GM23338 (cell line): ENCODE data around the gene FRMD4A. TPM values are rescaled to one million over a fixed set of nuclear protein-coding genes. Genes with fewer than 3 reads are reported as not detected.

Experiments used
- ATAC-seq: fragments of 200-7000 bp; cut with Tn5 transposase; 3 replicates; pipeline ENCODE4 v1.9.1; 2020
- DNase-seq: peaks from one replicate; pipeline ENCODE4 v3.0.0-alpha.2; 2015; ENCODE audit warnings: low spot score
- H2AFZ ChIP-seq: fragments of 200-600 bp; sonication (generic); 2 replicates; pipeline ENCODE4 v1.8.0; 2016; ENCODE audit warnings: antibody characterized with exemption, mild to moderate bottlenecking, moderate library complexity
- H3F3A ChIP-seq: fragments of 200-600 bp; sonication (generic); replicated peaks from 2 replicates; pipeline ENCODE4 v1.8.0; 2017; ENCODE audit warnings: antibody characterized with exemption, mixed run types, low read depth
- H3K27ac ChIP-seq: fragments of 200-600 bp; sonication (generic); 2 replicates; pipeline ENCODE4 v1.6.1; 2016; ENCODE audit warnings: low read depth
- H3K27me3 ChIP-seq: fragments of 200-600 bp; sonication (generic); 2 replicates; pipeline ENCODE4 v1.8.0; 2016; ENCODE audit warnings: mild to moderate bottlenecking, mixed run types, moderate library complexity; ENCODE audit not compliant: insufficient read depth
- H3K36me3 ChIP-seq: fragments of 200-600 bp; sonication (generic); 2 replicates; pipeline ENCODE4 v1.8.0; 2016; ENCODE audit warnings: mild to moderate bottlenecking; ENCODE audit not compliant: insufficient read depth
- H3K4me1 ChIP-seq: fragments of 200-600 bp; sonication (generic); 2 replicates; pipeline ENCODE4 v1.8.0; 2016; ENCODE audit warnings: mild to moderate bottlenecking, moderate library complexity; ENCODE audit not compliant: insufficient read depth
- H3K4me2 ChIP-seq: fragments of 200-600 bp; sonication (generic); 2 replicates; pipeline ENCODE4 v1.7.1; 2017; ENCODE audit warnings: mixed run types
- H3K4me3 ChIP-seq: fragments of 200-600 bp; sonication (generic); 2 replicates; pipeline ENCODE4 v1.6.1; 2016; ENCODE audit warnings: mixed run types
- H3K79me2 ChIP-seq: fragments of 200-600 bp; sonication (generic); replicated peaks from 2 replicates; pipeline ENCODE4 v1.8.0; 2017; ENCODE audit warnings: mild to moderate bottlenecking; ENCODE audit not compliant: insufficient read depth
- H3K9me2 ChIP-seq: fragments of 200-600 bp; sonication (generic); 2 replicates; pipeline ENCODE4 v1.8.0; 2017; ENCODE audit not compliant: insufficient read depth
- H4K20me1 ChIP-seq: fragments of 200-600 bp; sonication (generic); replicated peaks from 2 replicates; pipeline ENCODE4 v1.8.0; 2017; ENCODE audit warnings: mild to moderate bottlenecking; ENCODE audit not compliant: insufficient read depth
- H3K27ac Mint-ChIP-seq: 2 replicates; pipeline ENCODE4 v1.8.0; 2020; ENCODE audit warnings: inconsistent platforms, mild to moderate bottlenecking, moderate library complexity, mixed read lengths
- H3K27me3 Mint-ChIP-seq: 3 replicates; pipeline ENCODE4 v1.8.0; 2022; ENCODE audit warnings: low read depth, mild to moderate bottlenecking, moderate library complexity, mixed read lengths, inconsistent platforms; ENCODE audit not compliant: insufficient read depth, poor library complexity
- H3K36me3 Mint-ChIP-seq: 3 replicates; pipeline ENCODE4 v1.8.0; 2021; ENCODE audit warnings: low read depth, mild to moderate bottlenecking, inconsistent platforms, moderate library complexity, mixed read lengths
- H3K4me1 Mint-ChIP-seq: 3 replicates; pipeline ENCODE4 v1.8.0; 2020; ENCODE audit warnings: mild to moderate bottlenecking, inconsistent platforms, mixed read lengths
- H3K4me3 Mint-ChIP-seq: 3 replicates; pipeline ENCODE4 v1.8.0; 2021; ENCODE audit warnings: moderate library complexity, mild to moderate bottlenecking, inconsistent platforms, mixed read lengths
- H3K9me3 Mint-ChIP-seq: 3 replicates; pipeline ENCODE4 v1.8.0; 2020; ENCODE audit warnings: moderate library complexity, mild to moderate bottlenecking, inconsistent platforms, mixed read lengths
- CREB1 ChIP-seq: fragments of 250-450 bp; sonication (Bioruptor Pico); IDR thresholded peaks from 2 replicates; pipeline ENCODE4 v1.5.0; 2020; ENCODE audit warnings: low read depth, mild to moderate bottlenecking, moderate library complexity
- POLR2AphosphoS5 ChIP-seq: IDR thresholded peaks from 2 replicates; pipeline ENCODE4 v1.6.1; 2016; ENCODE audit warnings: antibody characterized with exemption, low read depth
- polyA plus RNA-seq: library from polyadenylated mRNA; unstranded; fragments of >200 nt; fragmentation: Nextera tagmentation; extraction: Ambion mirVana; gene quantifications from 2 replicates; pipeline ENCODE4 v1.2.1, GENCODE V29; 2016
- total RNA-seq: library from RNA; depleted of rRNA; stranded (reverse); fragments of >200 nt; shearing (Covaris generic); gene quantifications from 2 replicates; pipeline ENCODE4 v1.2.3, GENCODE V29; 2014
- TF ChIP-seq, protein P1 (sequence below): fragments of 250-450 bp; sonication (Bioruptor Pico); IDR thresholded peaks from 2 replicates; pipeline ENCODE4 v1.5.0; 2020; ENCODE audit warnings: mild to moderate bottlenecking, moderate library complexity
- TF ChIP-seq, protein P2 (sequence below): IDR thresholded peaks from one replicate; pipeline ENCODE4 v1.6.1; 2018; ENCODE audit warnings: antibody characterized with exemption; ENCODE audit not compliant: unreplicated experiment

FRMD4A gene
- total and polyA plus RNA-seq, 2 experiments from 2014 or later: 14.0 to 20.1 TPM

DNA sequence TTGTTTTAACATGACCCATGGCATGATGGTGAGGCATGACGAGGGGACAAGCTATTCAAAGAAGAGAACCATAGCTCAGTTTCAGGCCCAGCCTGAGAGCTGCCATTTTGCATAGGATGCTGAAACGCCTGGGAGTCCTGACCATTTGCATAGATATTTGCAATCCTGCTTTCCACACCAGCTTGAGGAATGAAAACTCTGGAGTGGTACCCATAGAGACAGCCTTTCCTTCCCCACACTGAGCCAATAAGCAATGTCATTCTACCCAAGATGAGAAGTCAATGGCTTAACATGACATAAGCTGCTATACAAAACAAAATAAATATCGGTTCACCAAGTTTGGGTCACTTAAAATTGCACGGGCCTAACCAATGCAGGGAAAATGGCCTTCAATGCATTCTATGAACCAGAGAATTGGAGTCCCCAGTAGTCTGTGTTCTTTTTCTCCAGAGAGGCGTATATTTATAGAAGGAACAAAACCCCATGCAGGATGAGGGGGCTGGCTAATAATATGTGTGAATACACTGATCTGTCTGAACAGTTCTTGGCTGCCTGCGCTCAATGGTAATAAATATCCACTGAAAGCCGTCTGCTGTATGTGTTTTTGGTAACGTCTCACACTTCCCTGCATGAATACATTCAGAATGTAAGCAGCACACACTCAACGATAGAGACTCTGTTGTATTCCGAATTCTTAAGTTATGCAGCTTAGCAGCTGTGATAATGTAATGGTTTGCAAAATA is 329.3 kb downstream of the FRMD4A start (continued):
- TF ChIP-seq, protein P1, sequence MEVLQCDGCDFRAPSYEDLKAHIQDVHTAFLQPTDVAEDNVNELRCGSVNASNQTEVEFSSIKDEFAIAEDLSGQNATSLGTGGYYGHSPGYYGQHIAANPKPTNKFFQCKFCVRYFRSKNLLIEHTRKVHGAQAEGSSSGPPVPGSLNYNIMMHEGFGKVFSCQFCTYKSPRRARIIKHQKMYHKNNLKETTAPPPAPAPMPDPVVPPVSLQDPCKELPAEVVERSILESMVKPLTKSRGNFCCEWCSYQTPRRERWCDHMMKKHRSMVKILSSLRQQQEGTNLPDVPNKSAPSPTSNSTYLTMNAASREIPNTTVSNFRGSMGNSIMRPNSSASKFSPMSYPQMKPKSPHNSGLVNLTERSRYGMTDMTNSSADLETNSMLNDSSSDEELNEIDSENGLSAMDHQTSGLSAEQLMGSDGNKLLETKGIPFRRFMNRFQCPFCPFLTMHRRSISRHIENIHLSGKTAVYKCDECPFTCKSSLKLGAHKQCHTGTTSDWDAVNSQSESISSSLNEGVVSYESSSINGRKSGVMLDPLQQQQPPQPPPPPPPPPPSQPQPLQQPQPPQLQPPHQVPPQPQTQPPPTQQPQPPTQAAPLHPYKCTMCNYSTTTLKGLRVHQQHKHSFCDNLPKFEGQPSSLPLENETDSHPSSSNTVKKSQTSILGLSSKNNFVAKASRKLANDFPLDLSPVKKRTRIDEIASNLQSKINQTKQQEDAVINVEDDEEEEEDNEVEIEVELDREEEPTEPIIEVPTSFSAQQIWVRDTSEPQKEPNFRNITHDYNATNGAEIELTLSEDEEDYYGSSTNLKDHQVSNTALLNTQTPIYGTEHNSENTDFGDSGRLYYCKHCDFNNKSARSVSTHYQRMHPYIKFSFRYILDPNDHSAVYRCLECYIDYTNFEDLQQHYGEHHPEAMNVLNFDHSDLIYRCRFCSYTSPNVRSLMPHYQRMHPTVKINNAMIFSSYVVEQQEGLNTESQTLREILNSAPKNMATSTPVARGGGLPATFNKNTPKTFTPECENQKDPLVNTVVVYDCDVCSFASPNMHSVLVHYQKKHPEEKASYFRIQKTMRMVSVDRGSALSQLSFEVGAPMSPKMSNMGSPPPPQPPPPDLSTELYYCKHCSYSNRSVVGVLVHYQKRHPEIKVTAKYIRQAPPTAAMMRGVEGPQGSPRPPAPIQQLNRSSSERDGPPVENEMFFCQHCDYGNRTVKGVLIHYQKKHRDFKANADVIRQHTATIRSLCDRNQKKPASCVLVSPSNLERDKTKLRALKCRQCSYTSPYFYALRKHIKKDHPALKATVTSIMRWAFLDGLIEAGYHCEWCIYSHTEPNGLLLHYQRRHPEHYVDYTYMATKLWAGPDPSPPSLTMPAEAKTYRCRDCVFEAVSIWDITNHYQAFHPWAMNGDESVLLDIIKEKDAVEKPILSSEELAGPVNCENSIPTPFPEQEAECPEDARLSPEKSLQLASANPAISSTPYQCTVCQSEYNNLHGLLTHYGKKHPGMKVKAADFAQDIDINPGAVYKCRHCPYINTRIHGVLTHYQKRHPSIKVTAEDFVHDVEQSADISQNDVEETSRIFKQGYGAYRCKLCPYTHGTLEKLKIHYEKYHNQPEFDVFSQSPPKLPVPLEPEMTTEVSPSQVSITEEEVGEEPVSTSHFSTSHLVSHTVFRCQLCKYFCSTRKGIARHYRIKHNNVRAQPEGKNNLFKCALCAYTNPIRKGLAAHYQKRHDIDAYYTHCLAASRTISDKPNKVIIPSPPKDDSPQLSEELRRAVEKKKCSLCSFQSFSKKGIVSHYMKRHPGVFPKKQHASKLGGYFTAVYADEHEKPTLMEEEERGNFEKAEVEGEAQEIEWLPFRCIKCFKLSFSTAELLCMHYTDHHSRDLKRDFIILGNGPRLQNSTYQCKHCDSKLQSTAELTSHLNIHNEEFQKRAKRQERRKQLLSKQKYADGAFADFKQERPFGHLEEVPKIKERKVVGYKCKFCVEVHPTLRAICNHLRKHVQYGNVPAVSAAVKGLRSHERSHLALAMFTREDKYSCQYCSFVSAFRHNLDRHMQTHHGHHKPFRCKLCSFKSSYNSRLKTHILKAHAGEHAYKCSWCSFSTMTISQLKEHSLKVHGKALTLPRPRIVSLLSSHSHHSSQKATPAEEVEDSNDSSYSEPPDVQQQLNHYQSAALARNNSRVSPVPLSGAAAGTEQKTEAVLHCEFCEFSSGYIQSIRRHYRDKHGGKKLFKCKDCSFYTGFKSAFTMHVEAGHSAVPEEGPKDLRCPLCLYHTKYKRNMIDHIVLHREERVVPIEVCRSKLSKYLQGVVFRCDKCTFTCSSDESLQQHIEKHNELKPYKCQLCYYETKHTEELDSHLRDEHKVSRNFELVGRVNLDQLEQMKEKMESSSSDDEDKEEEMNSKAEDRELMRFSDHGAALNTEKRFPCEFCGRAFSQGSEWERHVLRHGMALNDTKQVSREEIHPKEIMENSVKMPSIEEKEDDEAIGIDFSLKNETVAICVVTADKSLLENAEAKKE (CRISPR knock-in tag): no peak
- TF ChIP-seq POLR2AphosphoS5 (no peak), CREB1 (CRISPR knock-in tag) (no peak)

DNA sequence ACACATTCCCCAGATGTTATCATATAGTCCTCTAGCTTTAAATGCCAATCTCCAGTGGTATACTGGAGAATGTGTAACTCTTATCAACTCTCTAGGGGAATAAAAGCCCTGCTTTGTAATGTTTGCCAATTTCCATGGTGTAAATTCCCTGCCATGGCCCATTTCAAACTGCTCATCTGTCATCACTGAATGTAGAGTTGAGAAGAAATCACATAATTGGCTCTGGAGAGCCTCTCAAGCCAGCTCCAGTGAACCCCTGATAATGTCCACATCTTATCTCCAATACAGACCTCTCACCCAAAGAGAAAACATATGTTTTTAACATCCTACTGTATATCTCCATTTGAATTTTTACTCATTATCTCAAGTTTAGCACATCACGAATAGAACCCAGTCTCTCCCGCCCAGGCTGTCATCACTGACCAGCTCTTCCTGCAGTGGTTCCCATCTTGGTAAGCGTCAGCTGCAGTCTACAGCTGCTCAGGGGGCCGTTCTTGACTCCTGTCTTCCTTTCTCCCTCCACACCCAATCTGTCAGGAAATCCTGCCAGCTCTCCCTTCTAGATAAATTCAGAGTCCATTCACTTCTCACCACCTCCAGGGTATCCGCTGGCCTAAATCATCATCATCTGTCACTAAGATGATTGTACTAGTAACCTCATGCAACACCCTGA is 332.4 kb downstream of the FRMD4A start:
- Mint-ChIP-seq H3K4me3 (no peak overlapping the region), H3K9me3 (no peaks in the 10 kb centered on the region), H3K27me3 (peaks cover 2% of the 10 kb centered on the region), H3K36me3 (no peaks in the 10 kb centered on the region), H3K4me1 (peaks cover 23% of the 10 kb centered on the region), H3K27ac (no peak overlapping the region)
- ATAC-seq (no peak), DNase-seq (no peak)
- no peaks in the 10 kb centered on the region for H3K79me2 ChIP-seq
- no peaks in the 10 kb centered on the region for H3K27me3 ChIP-seq
- no peaks in the 10 kb centered on the region for H4K20me1 ChIP-seq
- no peaks in the 10 kb centered on the region for H3K36me3 ChIP-seq
- H2AFZ ChIP-seq: no peak overlapping the region
- H3K9me2 ChIP-seq: no peaks in the 10 kb centered on the region
- H3K4me3 ChIP-seq: no peak overlapping the region
- TF ChIP-seq, protein P2, sequence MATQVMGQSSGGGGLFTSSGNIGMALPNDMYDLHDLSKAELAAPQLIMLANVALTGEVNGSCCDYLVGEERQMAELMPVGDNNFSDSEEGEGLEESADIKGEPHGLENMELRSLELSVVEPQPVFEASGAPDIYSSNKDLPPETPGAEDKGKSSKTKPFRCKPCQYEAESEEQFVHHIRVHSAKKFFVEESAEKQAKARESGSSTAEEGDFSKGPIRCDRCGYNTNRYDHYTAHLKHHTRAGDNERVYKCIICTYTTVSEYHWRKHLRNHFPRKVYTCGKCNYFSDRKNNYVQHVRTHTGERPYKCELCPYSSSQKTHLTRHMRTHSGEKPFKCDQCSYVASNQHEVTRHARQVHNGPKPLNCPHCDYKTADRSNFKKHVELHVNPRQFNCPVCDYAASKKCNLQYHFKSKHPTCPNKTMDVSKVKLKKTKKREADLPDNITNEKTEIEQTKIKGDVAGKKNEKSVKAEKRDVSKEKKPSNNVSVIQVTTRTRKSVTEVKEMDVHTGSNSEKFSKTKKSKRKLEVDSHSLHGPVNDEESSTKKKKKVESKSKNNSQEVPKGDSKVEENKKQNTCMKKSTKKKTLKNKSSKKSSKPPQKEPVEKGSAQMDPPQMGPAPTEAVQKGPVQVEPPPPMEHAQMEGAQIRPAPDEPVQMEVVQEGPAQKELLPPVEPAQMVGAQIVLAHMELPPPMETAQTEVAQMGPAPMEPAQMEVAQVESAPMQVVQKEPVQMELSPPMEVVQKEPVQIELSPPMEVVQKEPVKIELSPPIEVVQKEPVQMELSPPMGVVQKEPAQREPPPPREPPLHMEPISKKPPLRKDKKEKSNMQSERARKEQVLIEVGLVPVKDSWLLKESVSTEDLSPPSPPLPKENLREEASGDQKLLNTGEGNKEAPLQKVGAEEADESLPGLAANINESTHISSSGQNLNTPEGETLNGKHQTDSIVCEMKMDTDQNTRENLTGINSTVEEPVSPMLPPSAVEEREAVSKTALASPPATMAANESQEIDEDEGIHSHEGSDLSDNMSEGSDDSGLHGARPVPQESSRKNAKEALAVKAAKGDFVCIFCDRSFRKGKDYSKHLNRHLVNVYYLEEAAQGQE: no peak
- H3K4me1 ChIP-seq: peaks cover 7% of the 10 kb centered on the region; the same call in 1 of the 2 replicates
- H3F3A ChIP-seq: no peaks in the 10 kb centered on the region
- H3K27ac ChIP-seq: no peak overlapping the region
- no peak overlapping the region for H3K4me2 ChIP-seq
